IPS-20b (cell line): ENCODE data around the gene AMPD3.

Source experiments
- H3K27ac ChIP-seq: one replicate; pipeline ENCODE4 v1.5.1; 2013; ENCODE audit warnings: low read length
- H3K27me3 ChIP-seq: 2 replicates; pipeline ENCODE4 v1.6.1; 2013; ENCODE audit warnings: mild to moderate bottlenecking, low read length, inconsistent platforms; ENCODE audit not compliant: insufficient read depth
- H3K36me3 ChIP-seq: 2 replicates; pipeline ENCODE4 v1.6.1; 2013; ENCODE audit warnings: low read depth, mild to moderate bottlenecking, inconsistent platforms, low read length, moderate library complexity; ENCODE audit not compliant: insufficient read depth
- H3K4me1 ChIP-seq: 2 replicates; pipeline ENCODE4 v1.6.1; 2013; ENCODE audit warnings: mild to moderate bottlenecking, control low read depth, inconsistent platforms, low read length, moderate library complexity; ENCODE audit not compliant: insufficient read depth
- H3K4me3 ChIP-seq: 2 replicates; pipeline ENCODE4 v1.5.1; 2013; ENCODE audit warnings: mild to moderate bottlenecking, low read length, inconsistent platforms
- H3K9ac ChIP-seq: 2 replicates; pipeline ENCODE4 v1.6.1; 2013; ENCODE audit warnings: low read depth, mild to moderate bottlenecking, inconsistent platforms, low read length, moderate library complexity
- H3K9me3 ChIP-seq: 2 replicates; pipeline ENCODE4 v1.6.1; 2013; ENCODE audit warnings: mild to moderate bottlenecking, low read depth, low read length, inconsistent platforms; ENCODE audit not compliant: insufficient read depth

The AMPD3 gene

GRCh38 chr11:10519630-10520029 lies 64.6 kb downstream of the AMPD3 start:
- H3K9ac ChIP-seq, result no peak overlapping the region
- no peaks in the 10 kb centered on the region for H3K9me3 ChIP-seq
- H3K4me3 ChIP-seq, result no peak overlapping the region
- no peaks in the 10 kb centered on the region for H3K27me3 ChIP-seq
- peaks cover 23% of the 10 kb centered on the region for H3K36me3 ChIP-seq
- H3K4me1 ChIP-seq, result no peaks in the 10 kb centered on the region
- no peak overlapping the region for H3K27ac ChIP-seq

DNA sequence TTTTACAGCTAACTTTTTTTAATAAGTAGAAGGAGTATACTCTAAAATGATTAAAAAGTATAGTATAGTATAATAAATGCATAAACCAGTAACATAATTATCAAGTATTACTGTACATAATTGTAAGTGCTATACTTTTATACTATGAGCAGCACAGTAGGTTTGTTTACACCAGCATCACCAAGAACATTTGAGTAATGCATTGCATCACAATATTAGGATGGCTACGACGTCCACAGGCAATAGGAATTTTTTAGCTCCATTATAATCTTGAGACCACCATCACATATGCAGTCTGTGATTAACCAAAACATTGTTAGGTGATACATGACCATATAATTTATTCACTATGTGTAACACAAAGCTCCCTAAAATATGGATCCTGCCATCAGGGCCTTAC lies 65.5 kb downstream of the AMPD3 start:
- Histone ChIP-seq H3K9me3 (no peaks in the 10 kb centered on the region), H3K4me3 (no peak overlapping the region), H3K9ac (no peak overlapping the region), H3K36me3 (peaks cover 31% of the 10 kb centered on the region), H3K27ac (no peak overlapping the region), H3K4me1 (no peaks in the 10 kb centered on the region), H3K27me3 (no peaks in the 10 kb centered on the region)

DNA sequence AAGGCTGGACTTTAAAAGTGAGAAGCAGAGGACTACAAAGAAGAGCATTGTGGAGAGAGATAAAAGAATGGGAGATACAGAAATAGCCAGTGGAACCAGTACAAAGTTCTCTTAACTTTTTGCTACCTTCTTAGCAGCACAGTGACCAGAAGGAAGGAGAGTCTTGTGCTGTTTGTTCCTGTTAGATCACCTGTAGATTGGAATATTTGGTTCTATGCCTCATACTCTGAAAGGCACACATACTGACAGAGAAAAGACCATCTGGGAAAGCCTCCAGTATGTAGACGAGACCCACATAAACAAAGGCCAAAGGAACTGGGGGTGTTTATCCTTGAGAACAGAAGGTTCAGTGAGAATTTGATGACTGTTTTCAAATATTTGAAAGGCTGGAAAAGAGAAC lies 67.2 kb downstream of the AMPD3 start:
- Histone ChIP-seq H3K36me3 (peaks cover 31% of the 10 kb centered on the region), H3K9ac (no peak overlapping the region), H3K4me1 (no peaks in the 10 kb centered on the region), H3K4me3 (no peak overlapping the region), H3K9me3 (no peaks in the 10 kb centered on the region), H3K27me3 (no peaks in the 10 kb centered on the region), H3K27ac (no peak overlapping the region)

- H3K27me3 ChIP-seq, result no peaks in the 10 kb centered on the region
- H3K4me3 ChIP-seq, result no peak overlapping the region
- H3K4me1 ChIP-seq, result no peaks in the 10 kb centered on the region
- H3K9ac ChIP-seq, result no peak overlapping the region
- peaks cover 35% of the 10 kb centered on the region for H3K36me3 ChIP-seq
- no peaks in the 10 kb centered on the region for H3K9me3 ChIP-seq
- no peak overlapping the region for H3K27ac ChIP-seq
Measured at GRCh38 chr11:10522921-10523320, 67.9 kb downstream of the AMPD3 start.

- Histone ChIP-seq H3K4me1 (no peaks in the 10 kb centered on the region), H3K4me3 (no peak overlapping the region), H3K9ac (no peak overlapping the region), H3K9me3 (no peaks in the 10 kb centered on the region), H3K36me3 (peaks cover 42% of the 10 kb centered on the region), H3K27me3 (no peaks in the 10 kb centered on the region), H3K27ac (no peak overlapping the region)
Measured at GRCh38 chr11:10524471-10524870, 69.4 kb downstream of the AMPD3 start.

DNA sequence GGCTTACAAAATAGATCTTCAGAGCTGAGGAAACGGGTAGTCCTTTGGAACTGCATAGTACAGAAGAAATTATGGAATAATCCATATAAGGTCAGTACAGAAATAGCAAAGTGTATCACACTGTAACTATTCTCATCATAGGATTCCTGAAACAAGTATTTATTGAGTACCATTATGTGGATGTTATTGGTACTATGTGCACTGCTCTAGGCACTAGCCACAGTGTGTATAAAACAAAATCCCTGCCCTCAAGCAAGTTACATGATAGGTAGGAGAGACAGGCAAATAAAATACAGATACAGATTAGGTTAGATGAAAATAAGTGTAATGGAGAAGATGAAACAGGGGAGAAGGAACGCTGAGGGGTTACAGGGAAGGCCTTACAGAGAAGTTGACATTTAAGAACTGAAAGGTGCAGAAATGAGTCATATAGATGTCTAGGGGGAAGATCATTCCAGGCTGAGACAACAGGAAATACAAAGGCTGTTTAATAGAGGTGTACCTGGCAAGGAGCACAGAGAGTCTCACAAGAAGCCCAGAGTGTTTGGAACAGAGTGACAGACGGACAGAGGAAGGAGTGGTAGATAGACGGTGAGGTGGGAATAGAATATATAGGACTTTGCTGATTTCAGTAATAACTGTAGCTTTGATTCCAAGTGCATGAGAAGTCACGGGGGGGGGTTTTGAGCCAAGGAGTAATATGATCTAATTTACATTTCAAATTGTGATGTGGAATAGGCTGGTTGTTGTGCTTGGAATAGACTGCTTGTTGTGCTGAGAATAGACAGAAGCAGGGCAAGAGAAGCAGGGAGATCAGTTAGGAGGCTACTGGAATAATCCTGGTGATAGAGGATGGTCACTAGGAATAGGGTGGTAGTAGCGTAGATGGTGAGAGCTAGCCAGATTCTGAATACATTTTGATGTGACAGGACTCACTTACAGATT lies 72.2 kb downstream of the AMPD3 start:
- Histone ChIP-seq H3K36me3 (peaks cover 45% of the 10 kb centered on the region), H3K9me3 (no peaks in the 10 kb centered on the region), H3K27me3 (no peaks in the 10 kb centered on the region), H3K27ac (no peak overlapping the region), H3K4me1 (no peaks in the 10 kb centered on the region), H3K4me3 (no peak overlapping the region), H3K9ac (no peak overlapping the region)

DNA sequence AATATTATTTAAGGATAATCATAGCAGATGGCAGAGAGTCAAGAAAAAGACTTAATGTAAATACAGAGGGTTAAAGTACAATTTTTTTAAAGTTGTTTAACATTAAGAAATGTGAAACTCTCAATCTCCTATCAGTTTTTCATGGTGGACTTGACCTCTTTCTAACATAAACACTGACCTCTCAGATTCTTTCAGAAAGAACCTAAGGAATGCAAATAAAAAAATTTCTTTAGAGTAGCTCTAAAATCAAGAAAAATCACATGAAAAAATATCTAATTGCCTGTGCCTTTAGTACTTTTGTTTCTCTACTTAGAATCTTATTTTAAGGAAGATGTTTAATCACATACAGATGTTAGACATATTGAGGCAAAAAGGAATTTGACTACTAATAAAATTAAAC lies 73.1 kb downstream of the AMPD3 start:
- Histone ChIP-seq H3K27ac (no peak overlapping the region), H3K27me3 (no peaks in the 10 kb centered on the region), H3K4me3 (no peak overlapping the region), H3K36me3 (peaks cover 38% of the 10 kb centered on the region), H3K9me3 (no peaks in the 10 kb centered on the region), H3K4me1 (no peaks in the 10 kb centered on the region), H3K9ac (no peak overlapping the region)

- Histone ChIP-seq H3K36me3 (peaks cover 39% of the 10 kb centered on the region), H3K9me3 (no peaks in the 10 kb centered on the region), H3K4me3 (no peak overlapping the region), H3K9ac (no peak overlapping the region), H3K27ac (no peak overlapping the region), H3K27me3 (no peaks in the 10 kb centered on the region), H3K4me1 (no peaks in the 10 kb centered on the region)
Measured at GRCh38 chr11:10529279-10529678, 74.2 kb downstream of the AMPD3 start.

GRCh38 chr11:10532526-10532925 lies 77.5 kb downstream of the AMPD3 start:
- Histone ChIP-seq H3K36me3 (peaks cover 27% of the 10 kb centered on the region), H3K27me3 (no peaks in the 10 kb centered on the region), H3K27ac (no peak overlapping the region), H3K9me3 (no peaks in the 10 kb centered on the region), H3K4me3 (no peak overlapping the region), H3K9ac (no peak overlapping the region), H3K4me1 (no peaks in the 10 kb centered on the region)

GRCh38 chr11:10533323-10533722 lies 78.3 kb downstream of the AMPD3 start:
- H3K4me3 ChIP-seq, result no peak overlapping the region
- H3K27me3 ChIP-seq, result no peaks in the 10 kb centered on the region
- H3K36me3 ChIP-seq, result peaks cover 24% of the 10 kb centered on the region
- H3K4me1 ChIP-seq, result no peaks in the 10 kb centered on the region
- no peak overlapping the region for H3K27ac ChIP-seq
- H3K9ac ChIP-seq, result no peak overlapping the region
- H3K9me3 ChIP-seq, result no peaks in the 10 kb centered on the region

DNA sequence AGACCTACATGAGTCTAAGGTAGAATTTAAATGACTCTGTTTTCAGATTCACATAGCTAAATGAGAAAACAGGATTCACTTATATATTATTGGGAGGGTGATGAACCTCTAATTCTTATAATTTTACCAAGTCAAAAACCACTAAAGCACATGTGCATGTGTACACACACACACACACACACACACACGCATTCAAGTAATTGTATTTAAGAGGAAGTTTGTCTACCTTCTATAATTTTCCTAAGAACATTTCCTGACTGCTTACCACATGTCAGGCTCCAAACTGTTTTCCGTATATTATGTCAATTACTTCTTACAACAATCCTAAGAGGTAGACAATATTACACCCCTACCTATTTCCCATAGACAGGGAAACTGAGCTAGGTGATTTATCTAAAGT lies 79.3 kb downstream of the AMPD3 start:
- peaks cover 16% of the 10 kb centered on the region for H3K36me3 ChIP-seq
- no peak overlapping the region for H3K27ac ChIP-seq
- no peaks in the 10 kb centered on the region for H3K27me3 ChIP-seq
- no peak overlapping the region for H3K4me3 ChIP-seq
- H3K9ac ChIP-seq, result no peak overlapping the region
- H3K9me3 ChIP-seq, result no peaks in the 10 kb centered on the region
- H3K4me1 ChIP-seq, result no peaks in the 10 kb centered on the region

DNA sequence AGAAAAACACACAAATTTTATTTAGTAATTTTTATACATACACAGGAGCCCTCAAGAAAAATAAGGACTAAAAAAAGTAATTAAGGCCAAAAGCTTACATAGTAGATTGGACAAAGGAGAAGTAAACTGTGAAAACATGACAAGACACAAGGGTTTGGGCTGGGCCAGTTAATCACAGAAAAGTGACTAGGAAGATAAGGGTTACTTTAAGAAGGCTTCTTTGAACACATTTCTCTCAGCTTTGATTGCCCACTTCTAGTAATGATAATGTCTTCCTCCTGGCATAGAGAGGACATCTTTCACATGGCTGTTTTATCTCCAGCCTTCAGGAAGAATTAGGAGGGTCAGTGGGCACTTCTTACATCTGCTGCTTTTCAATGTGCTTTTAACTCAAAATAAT lies 82.5 kb downstream of the AMPD3 start:
- no peak overlapping the region for H3K4me3 ChIP-seq
- H3K36me3 ChIP-seq, result peaks cover 5% of the 10 kb centered on the region; the same call in 1 of the 2 replicates
- peaks cover 17% of the 10 kb centered on the region for H3K27me3 ChIP-seq
- no peaks in the 10 kb centered on the region for H3K9me3 ChIP-seq
- H3K27ac ChIP-seq, result no peak overlapping the region
- peaks cover 6% of the 10 kb centered on the region; the same call in 1 of the 2 replicates for H3K4me1 ChIP-seq
- H3K9ac ChIP-seq, result no peak overlapping the region
